A549 (cell line): ENCODE data around the gene ITSN1.
A peak's percentile ranks its signal among the peaks of the same experiment; 100 is the strongest.

Experiments
- CHD4 ChIP-seq: fragments of 200-600 bp; sonication (generic); IDR thresholded peaks from 2 replicates; pipeline ENCODE4 v1.6.1; 2016; ENCODE audit warnings: antibody characterized with exemption, mild to moderate bottlenecking, borderline replicate concordance
- EP300 ChIP-seq, 2 experiments: fragments of >200 bp; sonication (Bioruptor Twin); formaldehyde crosslinking; IDR thresholded peaks; 2 replicates in 1 of 2; 3 replicates in 1 of 2; pipeline ENCODE4 v1.6.1; 2016 to 2017
- GATA3 ChIP-seq: IDR thresholded peaks from 2 replicates; pipeline ENCODE4 v1.6.1; 2012; ENCODE audit warnings: borderline replicate concordance
- PHF8 ChIP-seq: fragments of 200-600 bp; sonication (generic); IDR thresholded peaks from 2 replicates; pipeline ENCODE4 v1.6.1; 2016; ENCODE audit warnings: low read depth, mild to moderate bottlenecking, antibody characterized with exemption, moderate library complexity, borderline replicate concordance
- POLR2A ChIP-seq: IDR thresholded peaks from 2 replicates; pipeline ENCODE4 v1.6.1; 2012; ENCODE audit warnings: mild to moderate bottlenecking, low read length
- RAD21 ChIP-seq, 2 experiments: fragments of >200 bp in 1 of 2; sonication (Bioruptor Twin) in 1 of 2; formaldehyde crosslinking in 1 of 2; IDR thresholded peaks in 1 of 2; conservative IDR thresholded peaks in 1 of 2; 2 replicates in 1 of 2; 3 replicates in 1 of 2; pipeline ENCODE4 v1.6.1; 2012 to 2018; ENCODE audit warnings: inconsistent platforms in 1 of 2
- RFX5 ChIP-seq: fragments of 450-650 bp; IDR thresholded peaks from 2 replicates; pipeline ENCODE4 v1.7.1; 2014; ENCODE audit warnings: antibody characterized with exemption, mild to moderate bottlenecking, moderate library complexity
- SMC3 ChIP-seq: fragments of >200 bp; sonication (Bioruptor Twin); formaldehyde crosslinking; IDR thresholded peaks from 3 replicates; pipeline ENCODE4 v1.6.1; 2018; ENCODE audit warnings: inconsistent platforms
- TF ChIP-seq, protein P1 (sequence below): fragments of 200-600 bp; sonication (generic); IDR thresholded peaks from 2 replicates; pipeline ENCODE4 v1.6.1; 2016; ENCODE audit warnings: antibody characterized with exemption, mild to moderate bottlenecking, moderate library complexity
- TF ChIP-seq, protein P2 (sequence below): fragments of >200 bp; sonication (Bioruptor Twin); formaldehyde crosslinking; IDR thresholded peaks from 3 replicates; pipeline ENCODE4 v1.5.1; 2016
- TF ChIP-seq, protein P3 (sequence below): fragments of 150-350 bp; IDR thresholded peaks from 2 replicates; pipeline ENCODE4 v1.6.1; 2014; ENCODE audit warnings: low read depth, mild to moderate bottlenecking, low read length

DNA sequence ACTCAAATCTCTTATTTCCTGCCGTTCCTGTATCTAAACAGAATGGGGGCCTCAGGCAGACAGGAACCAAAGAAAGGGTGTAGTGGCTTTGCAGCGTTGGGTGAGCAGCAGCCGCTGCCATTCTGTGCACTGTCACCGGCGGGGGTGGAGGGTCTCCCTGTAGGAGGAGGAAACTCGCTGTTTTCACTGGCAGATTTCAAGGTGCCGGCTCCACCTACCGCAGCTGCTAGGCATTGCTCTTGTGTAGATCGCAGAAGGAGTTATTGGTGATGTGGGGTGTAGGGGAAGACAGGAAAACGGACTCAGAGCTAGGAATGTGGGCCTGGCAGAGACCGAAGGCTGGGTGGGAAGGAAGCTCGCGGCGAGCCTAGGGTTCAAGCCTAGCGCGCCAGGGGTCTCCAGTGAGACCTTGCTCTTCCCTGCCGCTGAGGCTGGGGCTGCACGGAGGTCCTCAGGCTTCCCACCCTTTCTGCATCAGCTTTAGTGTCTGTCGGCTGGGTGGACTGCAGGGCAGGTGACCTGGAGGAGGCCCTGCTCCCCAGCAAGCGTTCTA, 252.5 kb downstream of the ITSN1 start:
- peak; percentile 79 for TF ChIP-seq RAD21 (conservative IDR thresholded peaks at IDR 0.05 in 1 of 2, IDR thresholded peaks at IDR 0.05 in 1 of 2)
- no peak for TF ChIP-seq CHD4
- TF ChIP-seq RFX5, result no peak
- peak; percentile 65 for TF ChIP-seq SMC3
- TF ChIP-seq, protein P1, sequence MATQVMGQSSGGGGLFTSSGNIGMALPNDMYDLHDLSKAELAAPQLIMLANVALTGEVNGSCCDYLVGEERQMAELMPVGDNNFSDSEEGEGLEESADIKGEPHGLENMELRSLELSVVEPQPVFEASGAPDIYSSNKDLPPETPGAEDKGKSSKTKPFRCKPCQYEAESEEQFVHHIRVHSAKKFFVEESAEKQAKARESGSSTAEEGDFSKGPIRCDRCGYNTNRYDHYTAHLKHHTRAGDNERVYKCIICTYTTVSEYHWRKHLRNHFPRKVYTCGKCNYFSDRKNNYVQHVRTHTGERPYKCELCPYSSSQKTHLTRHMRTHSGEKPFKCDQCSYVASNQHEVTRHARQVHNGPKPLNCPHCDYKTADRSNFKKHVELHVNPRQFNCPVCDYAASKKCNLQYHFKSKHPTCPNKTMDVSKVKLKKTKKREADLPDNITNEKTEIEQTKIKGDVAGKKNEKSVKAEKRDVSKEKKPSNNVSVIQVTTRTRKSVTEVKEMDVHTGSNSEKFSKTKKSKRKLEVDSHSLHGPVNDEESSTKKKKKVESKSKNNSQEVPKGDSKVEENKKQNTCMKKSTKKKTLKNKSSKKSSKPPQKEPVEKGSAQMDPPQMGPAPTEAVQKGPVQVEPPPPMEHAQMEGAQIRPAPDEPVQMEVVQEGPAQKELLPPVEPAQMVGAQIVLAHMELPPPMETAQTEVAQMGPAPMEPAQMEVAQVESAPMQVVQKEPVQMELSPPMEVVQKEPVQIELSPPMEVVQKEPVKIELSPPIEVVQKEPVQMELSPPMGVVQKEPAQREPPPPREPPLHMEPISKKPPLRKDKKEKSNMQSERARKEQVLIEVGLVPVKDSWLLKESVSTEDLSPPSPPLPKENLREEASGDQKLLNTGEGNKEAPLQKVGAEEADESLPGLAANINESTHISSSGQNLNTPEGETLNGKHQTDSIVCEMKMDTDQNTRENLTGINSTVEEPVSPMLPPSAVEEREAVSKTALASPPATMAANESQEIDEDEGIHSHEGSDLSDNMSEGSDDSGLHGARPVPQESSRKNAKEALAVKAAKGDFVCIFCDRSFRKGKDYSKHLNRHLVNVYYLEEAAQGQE, result no peak
- TF ChIP-seq, protein P2, sequence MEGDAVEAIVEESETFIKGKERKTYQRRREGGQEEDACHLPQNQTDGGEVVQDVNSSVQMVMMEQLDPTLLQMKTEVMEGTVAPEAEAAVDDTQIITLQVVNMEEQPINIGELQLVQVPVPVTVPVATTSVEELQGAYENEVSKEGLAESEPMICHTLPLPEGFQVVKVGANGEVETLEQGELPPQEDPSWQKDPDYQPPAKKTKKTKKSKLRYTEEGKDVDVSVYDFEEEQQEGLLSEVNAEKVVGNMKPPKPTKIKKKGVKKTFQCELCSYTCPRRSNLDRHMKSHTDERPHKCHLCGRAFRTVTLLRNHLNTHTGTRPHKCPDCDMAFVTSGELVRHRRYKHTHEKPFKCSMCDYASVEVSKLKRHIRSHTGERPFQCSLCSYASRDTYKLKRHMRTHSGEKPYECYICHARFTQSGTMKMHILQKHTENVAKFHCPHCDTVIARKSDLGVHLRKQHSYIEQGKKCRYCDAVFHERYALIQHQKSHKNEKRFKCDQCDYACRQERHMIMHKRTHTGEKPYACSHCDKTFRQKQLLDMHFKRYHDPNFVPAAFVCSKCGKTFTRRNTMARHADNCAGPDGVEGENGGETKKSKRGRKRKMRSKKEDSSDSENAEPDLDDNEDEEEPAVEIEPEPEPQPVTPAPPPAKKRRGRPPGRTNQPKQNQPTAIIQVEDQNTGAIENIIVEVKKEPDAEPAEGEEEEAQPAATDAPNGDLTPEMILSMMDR, result peak; percentile 55
- TF ChIP-seq GATA3, result no peak
- TF ChIP-seq, protein P3, sequence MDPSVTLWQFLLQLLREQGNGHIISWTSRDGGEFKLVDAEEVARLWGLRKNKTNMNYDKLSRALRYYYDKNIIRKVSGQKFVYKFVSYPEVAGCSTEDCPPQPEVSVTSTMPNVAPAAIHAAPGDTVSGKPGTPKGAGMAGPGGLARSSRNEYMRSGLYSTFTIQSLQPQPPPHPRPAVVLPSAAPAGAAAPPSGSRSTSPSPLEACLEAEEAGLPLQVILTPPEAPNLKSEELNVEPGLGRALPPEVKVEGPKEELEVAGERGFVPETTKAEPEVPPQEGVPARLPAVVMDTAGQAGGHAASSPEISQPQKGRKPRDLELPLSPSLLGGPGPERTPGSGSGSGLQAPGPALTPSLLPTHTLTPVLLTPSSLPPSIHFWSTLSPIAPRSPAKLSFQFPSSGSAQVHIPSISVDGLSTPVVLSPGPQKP, result no peak
- no peak for TF ChIP-seq POLR2A
- no peak for TF ChIP-seq PHF8
- TF ChIP-seq EP300 (IDR thresholded peaks at IDR 0.05), result no peak
